ENCODE data around the gene RALY. TPM values are rescaled to one million over a fixed set of nuclear protein-coding genes. Genes with fewer than 3 reads are reported as not detected.

The RALY gene
- total and polyA plus RNA-seq, 10 of the 15 experiments (the other 5 are each of a cell fraction or from before 2014, with no cell fraction given), result 1.2 to 246 (median 137) TPM

GRCh38 chr20:34017610-34018009 is 23.9 kb downstream of the RALY start:
- Histone ChIP-seq H4K20me1 (ENCODE audit: control insufficient read depth, insufficient read depth) (peaks cover 9% of the 10 kb centered on the region), H3K9me3 (replicated peaks; ENCODE audit: control insufficient read depth, insufficient read depth, low read length) (no peaks in the 10 kb centered on the region), H3K4me3 (no peak overlapping the region), H2AFZ (ENCODE audit: control insufficient read depth, low read depth, low read length) (no peak overlapping the region), H3K4me1 (ENCODE audit: control insufficient read depth, insufficient read depth, low read length) (peaks cover 31% of the 10 kb centered on the region), H3K4me2 (ENCODE audit: control insufficient read depth, insufficient read depth) (no peak overlapping the region), H3K9ac (ENCODE audit: control insufficient read depth, insufficient read depth, low read length) (no peak overlapping the region), H3K27me3 (replicated peaks in 1 of 2; ENCODE audit: control insufficient read depth in 2 of 2, insufficient read depth in 2 of 2, low read length in 1 of 2) (no peaks in the 10 kb centered on the region), H3K27ac (ENCODE audit: control insufficient read depth, insufficient read depth) (no peak overlapping the region), H3K79me2 (ENCODE audit: control insufficient read depth, insufficient read depth, low read length) (peaks cover 88% of the 10 kb centered on the region), H3K36me3 (ENCODE audit: control insufficient read depth in 2 of 2, insufficient read depth in 2 of 2, low read length in 1 of 2) (peaks cover 0 to 8% of the 10 kb centered on the region in 2 experiments; a peak in 3 of 4 replicates)
- intact Hi-C loops (cut with micrococcal nuclease; ENCODE audit: unreplicated experiment), result no loop called here
- 92% methylated on average over 1 of the region's 1 CpG for WGBS (ENCODE audit: insufficient coverage, insufficient replicate concordance, low lambda C conversion rate, missing lambda C conversion rate)
- TF ChIP-seq PML (IDR thresholded peaks at IDR 0.05; ENCODE audit: low read length) (no peak), ZBTB4 (CRISPR knock-in tag; IDR thresholded peaks at IDR 0.05) (no peak)
- no TSS peak for BruUV-seq (replicated peaks)
- ChIA-PET POLR2A (no interaction called here), CTCF (interaction anchor here (0.8 to 1.6 kb wide), 2 partner anchors 11 to 103 kb away, joined by 3 to 4 read pairs; no protein-coding TSS in a partner anchor), SMC1A (ENCODE audit: uncharacterized antibody, unreplicated experiment) (no interaction called here), RAD21 (ENCODE audit: unreplicated experiment) (no interaction called here)
- DNase-seq (ENCODE audit: low read depth, low spot score), result no peak
- no peak for ATAC-seq
- no peak for FAIRE-seq
- in situ Hi-C loops (cut with MboI), result no loop called here

GRCh38 chr20:34018166-34018565 is 24.5 kb downstream of the RALY start:
- H3K4me1 ChIP-seq (ENCODE audit: control insufficient read depth, insufficient read depth, low read length), result peaks cover 31% of the 10 kb centered on the region
- no peaks in the 10 kb centered on the region for H3K9me3 ChIP-seq (replicated peaks; ENCODE audit: control insufficient read depth, insufficient read depth, low read length)
- no peak overlapping the region for H3K9ac ChIP-seq (ENCODE audit: control insufficient read depth, insufficient read depth, low read length)
- no peak overlapping the region for H3K27ac ChIP-seq (ENCODE audit: control insufficient read depth, insufficient read depth)
- H3K27me3 ChIP-seq (replicated peaks in 1 of 2; ENCODE audit: control insufficient read depth in 2 of 2, insufficient read depth in 2 of 2, low read length in 1 of 2), result no peaks in the 10 kb centered on the region
- DNase-seq (ENCODE audit: low read depth, low spot score), result no peak
- H4K20me1 ChIP-seq (ENCODE audit: control insufficient read depth, insufficient read depth), result peaks cover 9% of the 10 kb centered on the region
- in situ Hi-C loops (cut with MboI), result no loop called here
- no TSS peak for BruUV-seq (replicated peaks)
- H3K79me2 ChIP-seq (ENCODE audit: control insufficient read depth, insufficient read depth, low read length), result peaks cover 88% of the 10 kb centered on the region
- H3K4me3 ChIP-seq, result no peak overlapping the region
- TF ChIP-seq ATF7 (IDR thresholded peaks at IDR 0.05; ENCODE audit: low read depth), result no peak
- no peak for TF ChIP-seq NR2F1 (conservative IDR thresholded peaks at IDR 0.05)
- TF ChIP-seq MTA3 (IDR thresholded peaks at IDR 0.05; ENCODE audit: borderline replicate concordance, low read length), result no peak
- CTCF ChIA-PET, result interaction anchor here (0.8 to 1.3 kb wide), 2 partner anchors 11 to 12 kb away, joined by 3 read pairs; no protein-coding TSS in a partner anchor
- SMC1A ChIA-PET (ENCODE audit: uncharacterized antibody, unreplicated experiment), result no interaction called here
- H3K4me2 ChIP-seq (ENCODE audit: control insufficient read depth, insufficient read depth), result no peak overlapping the region
- H2AFZ ChIP-seq (ENCODE audit: control insufficient read depth, low read depth, low read length), result no peak overlapping the region
- POLR2A ChIA-PET, result no interaction called here
- no peak for ATAC-seq
- RAD21 ChIA-PET (ENCODE audit: unreplicated experiment), result no interaction called here
- H3K36me3 ChIP-seq (ENCODE audit: control insufficient read depth in 2 of 2, insufficient read depth in 2 of 2, low read length in 1 of 2), result peaks cover 0 to 12% of the 10 kb centered on the region in 2 experiments; a peak in 3 of 4 replicates
- intact Hi-C loops (cut with micrococcal nuclease; ENCODE audit: unreplicated experiment), result no loop called here
- 47% methylated on average over 1 of the region's 1 CpG for WGBS (ENCODE audit: insufficient coverage, insufficient replicate concordance, low lambda C conversion rate, missing lambda C conversion rate)
- FAIRE-seq, result no peak

Measured in GM12878 (cell line).